T-helper 17 cell (primary cell): ENCODE measurements around the gene POLR1G. TPM values are rescaled to one million over a fixed set of nuclear protein-coding genes. Genes with fewer than 3 reads are reported as not detected.

ENCODE experiments used
- ATAC-seq: fragments of 150-1000 bp; cut with Tn5 transposase; 2 replicates; pipeline ENCODE4 v1.10.0; 2021; ENCODE audit warnings: mild to moderate bottlenecking, moderate library complexity
- DNase-seq, 3 donors: peaks; one replicate each; pipeline versions ENCODE4 v3.0.0 to v3.0.0-alpha.2; 2020 to 2021
- H3K9me3 ChIP-seq: one replicate; pipeline ENCODE4 v1.7.0; 2013; ENCODE audit warnings: low read length, mild to moderate bottlenecking; ENCODE audit not compliant: control insufficient read depth, poor library complexity, severe bottlenecking
- H3K27ac Mint-ChIP-seq: one replicate; pipeline ENCODE4 v1.8.0; 2022; ENCODE audit warnings: mild to moderate bottlenecking, moderate library complexity, mixed read lengths
- H3K27me3 Mint-ChIP-seq: one replicate; pipeline ENCODE4 v1.8.0; 2022; ENCODE audit warnings: mixed read lengths
- H3K36me3 Mint-ChIP-seq: one replicate; pipeline ENCODE4 v1.8.0; 2022; ENCODE audit warnings: low read depth, mixed read lengths
- H3K4me1 Mint-ChIP-seq: one replicate; pipeline ENCODE4 v1.8.0; 2022; ENCODE audit warnings: mild to moderate bottlenecking, mixed read lengths
- H3K4me3 Mint-ChIP-seq: one replicate; pipeline ENCODE4 v1.8.0; 2022; ENCODE audit warnings: mild to moderate bottlenecking, moderate library complexity, mixed read lengths
- total RNA-seq, 4 donors: library from RNA in 2 of 4; stranded (reverse) in 2 of 4; gene quantifications; one replicate each; pipeline ENCODE4 v1.2.3 and lab custom pipeline; 2022 to 2026

Gene POLR1G
- total RNA-seq, 2 donors from 2014 or later: 0.91 to 1.0 TPM

DNA sequence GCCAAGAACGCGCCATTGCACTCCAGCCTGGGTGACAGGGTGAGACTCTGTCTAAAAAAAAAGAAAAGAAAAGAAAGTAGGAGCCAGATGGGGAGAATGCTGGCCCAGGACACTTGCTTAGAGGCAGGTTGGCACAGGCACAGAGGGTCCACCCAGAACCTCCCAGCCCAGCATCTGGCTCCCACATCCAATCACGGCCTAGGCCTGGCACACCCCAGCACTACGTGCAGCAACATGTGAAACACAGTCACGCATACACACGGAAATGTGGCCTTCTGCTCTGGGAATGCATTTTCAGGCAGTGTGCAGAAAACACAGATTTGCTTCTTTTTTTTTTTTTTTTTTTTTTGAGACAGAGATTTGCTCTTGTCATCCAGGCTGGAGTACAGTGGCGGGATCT is 40.5 kb downstream of the POLR1G start:
- no peak for DNase-seq
- H3K4me3 Mint-ChIP-seq: no peak overlapping the region
- peak overlapping the region; percentile 100 for H3K27ac Mint-ChIP-seq

DNA sequence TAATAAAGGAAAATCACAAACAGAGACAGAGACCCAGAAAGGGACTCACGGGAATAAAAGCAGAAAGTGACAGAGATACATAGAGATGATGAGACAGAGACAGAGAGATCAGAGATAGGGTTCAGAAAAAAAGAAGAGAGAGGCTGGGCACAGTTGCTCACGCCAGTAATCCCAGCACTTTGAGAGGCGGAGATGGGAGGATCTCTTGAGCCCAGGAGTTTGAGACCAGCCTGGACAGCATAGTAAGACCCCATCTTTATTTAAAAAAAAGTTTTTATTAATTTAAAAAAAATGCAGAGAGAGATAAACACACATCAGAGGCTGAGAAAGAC is 41.9 kb downstream of the POLR1G start:
- no peaks in the 10 kb centered on the region for H3K9me3 ChIP-seq
- Mint-ChIP-seq H3K27me3 (no peaks in the 10 kb centered on the region), H3K36me3 (peaks cover 5% of the 10 kb centered on the region), H3K4me3 (peak overlapping the region; percentile 78), H3K27ac (peak overlapping the region; percentile 100), H3K4me1 (peaks cover 59% of the 10 kb centered on the region)
- ATAC-seq: no peak
- no peak for DNase-seq

More for the DNA sequence above, 40.5 kb downstream of the POLR1G start:
- no peak for ATAC-seq
- no peaks in the 10 kb centered on the region for H3K9me3 ChIP-seq
- Mint-ChIP-seq H3K27me3 (no peaks in the 10 kb centered on the region), H3K4me1 (peaks cover 63% of the 10 kb centered on the region), H3K36me3 (peaks cover 5% of the 10 kb centered on the region)

DNA sequence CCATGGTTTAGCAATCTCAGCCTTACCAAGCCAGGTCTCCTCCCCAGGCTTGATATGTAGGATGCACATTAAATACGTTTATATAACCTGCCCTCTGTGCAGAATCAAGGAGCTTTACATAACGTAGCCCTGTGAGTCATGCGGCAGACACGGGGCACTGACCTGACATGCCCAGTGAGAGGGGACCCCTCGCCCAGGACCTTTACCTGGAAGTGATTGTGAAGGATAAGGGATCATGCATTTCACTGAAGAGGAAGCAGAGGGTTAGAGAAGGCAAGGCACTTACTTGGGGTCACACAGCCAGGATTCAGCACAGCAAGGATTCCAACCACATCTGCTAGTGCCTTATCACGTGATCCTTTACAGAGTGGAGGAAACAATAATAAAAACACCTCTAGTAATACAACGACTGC is 42.4 kb downstream of the POLR1G start:
- H3K27me3 Mint-ChIP-seq: no peaks in the 10 kb centered on the region
- no peaks in the 10 kb centered on the region for H3K9me3 ChIP-seq
- ATAC-seq (no peak), DNase-seq (no peak)
- H3K27ac Mint-ChIP-seq: peak overlapping the region; percentile 100
- peaks cover 60% of the 10 kb centered on the region for H3K4me1 Mint-ChIP-seq
- peaks cover 5% of the 10 kb centered on the region for H3K36me3 Mint-ChIP-seq
- H3K4me3 Mint-ChIP-seq: peak overlapping the region; percentile 93

DNA sequence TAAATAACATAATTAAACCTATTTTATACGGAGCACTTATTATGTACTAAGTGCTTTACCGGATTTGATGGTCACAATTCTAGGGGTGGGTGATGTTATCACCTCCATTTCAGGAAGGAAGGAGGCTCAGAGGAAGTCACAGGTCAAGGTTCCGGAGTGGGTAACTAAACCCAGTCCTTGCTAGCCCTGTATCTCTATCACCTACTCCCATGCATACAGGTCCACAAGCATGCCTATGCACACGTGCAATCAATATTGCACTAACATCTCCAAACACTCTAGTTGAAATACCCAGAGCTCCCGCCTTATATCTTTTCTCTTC is 43.5 kb downstream of the POLR1G start:
- H3K27ac Mint-ChIP-seq: peak overlapping the region; percentile 100
- H3K9me3 ChIP-seq: no peaks in the 10 kb centered on the region
- peak overlapping the region; percentile 93 for H3K4me3 Mint-ChIP-seq
- no peaks in the 10 kb centered on the region for H3K27me3 Mint-ChIP-seq
- ATAC-seq: peak; percentile 43
- H3K4me1 Mint-ChIP-seq: peaks cover 55% of the 10 kb centered on the region
- DNase-seq: peak in 1 of 3 donors; percentile 23
- H3K36me3 Mint-ChIP-seq: peaks cover 5% of the 10 kb centered on the region

DNA sequence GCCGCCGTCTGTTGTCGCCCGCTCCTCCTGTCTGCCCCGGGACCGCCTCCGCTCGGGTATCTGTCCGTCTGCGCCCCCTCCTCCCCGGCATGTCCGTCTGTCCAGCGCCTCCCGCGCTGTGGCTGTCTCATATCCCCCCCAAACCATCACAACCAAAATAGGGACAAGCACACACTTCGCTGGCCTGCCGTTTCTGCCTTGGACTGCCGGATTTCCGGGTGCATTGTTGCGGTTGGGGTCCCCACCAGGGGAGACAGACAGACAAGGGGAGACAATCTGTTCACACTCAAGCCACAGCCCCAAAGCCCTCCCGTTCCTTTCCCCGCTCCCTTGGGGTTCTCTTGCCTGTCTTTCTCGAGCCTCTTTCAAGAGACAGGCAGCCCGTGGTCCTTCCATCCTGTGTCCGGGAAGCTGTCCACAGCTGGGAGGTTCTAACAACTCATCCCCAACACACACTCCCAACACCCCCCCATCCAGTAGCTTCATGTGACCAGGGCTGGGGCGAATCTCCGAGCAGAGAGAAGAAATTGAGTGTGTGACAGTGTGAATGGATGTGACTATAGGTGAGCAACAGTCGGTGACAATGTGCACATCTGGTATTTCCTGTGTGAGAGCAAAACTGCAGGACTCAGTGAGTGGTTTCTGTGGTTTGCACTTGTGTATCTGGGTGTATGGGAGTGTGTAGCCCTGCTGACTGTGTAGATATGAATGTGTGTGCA is 44.8 kb downstream of the POLR1G start:
- ATAC-seq (peak; percentile 51), DNase-seq (peak; percentile 45 to 60 (median 45))
- H3K9me3 ChIP-seq: no peaks in the 10 kb centered on the region
- peaks cover 5% of the 10 kb centered on the region for H3K36me3 Mint-ChIP-seq
- H3K4me3 Mint-ChIP-seq: peak overlapping the region; percentile 96
- peaks cover 56% of the 10 kb centered on the region for H3K4me1 Mint-ChIP-seq
- H3K27ac Mint-ChIP-seq: peak overlapping the region; percentile 100
- no peaks in the 10 kb centered on the region for H3K27me3 Mint-ChIP-seq

DNA sequence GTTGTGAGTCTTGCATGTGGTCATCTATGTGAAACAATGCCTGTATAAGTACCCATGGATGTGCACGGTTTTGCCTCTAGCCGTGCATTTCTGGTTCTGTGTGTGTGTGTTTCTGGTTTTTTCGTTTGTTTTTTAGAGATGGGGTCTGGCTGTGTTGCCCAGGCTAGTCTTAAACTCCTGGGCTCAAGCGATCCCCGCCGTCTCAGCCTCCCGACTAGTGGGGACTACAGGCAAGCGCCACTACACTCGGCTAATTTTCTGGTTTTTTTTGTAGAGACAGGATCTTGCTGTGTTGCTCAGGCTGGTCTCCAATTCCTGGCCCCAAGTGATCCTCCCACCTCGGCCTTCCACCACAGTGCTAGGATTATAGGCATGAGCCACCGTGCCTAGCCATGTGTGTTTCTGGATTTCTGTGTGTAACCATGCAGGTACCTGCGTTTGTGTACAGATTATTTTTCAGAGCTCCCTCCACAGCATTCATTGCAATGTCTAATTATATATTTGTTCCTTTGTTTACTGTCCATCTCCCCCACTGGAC is 45.5 kb downstream of the POLR1G start:
- Mint-ChIP-seq H3K27me3 (no peaks in the 10 kb centered on the region), H3K27ac (peak overlapping the region; percentile 100), H3K36me3 (peaks cover 5% of the 10 kb centered on the region), H3K4me1 (peaks cover 57% of the 10 kb centered on the region), H3K4me3 (peak overlapping the region; percentile 96)
- ATAC-seq (no peak), DNase-seq (no peak)
- H3K9me3 ChIP-seq: no peaks in the 10 kb centered on the region

DNA sequence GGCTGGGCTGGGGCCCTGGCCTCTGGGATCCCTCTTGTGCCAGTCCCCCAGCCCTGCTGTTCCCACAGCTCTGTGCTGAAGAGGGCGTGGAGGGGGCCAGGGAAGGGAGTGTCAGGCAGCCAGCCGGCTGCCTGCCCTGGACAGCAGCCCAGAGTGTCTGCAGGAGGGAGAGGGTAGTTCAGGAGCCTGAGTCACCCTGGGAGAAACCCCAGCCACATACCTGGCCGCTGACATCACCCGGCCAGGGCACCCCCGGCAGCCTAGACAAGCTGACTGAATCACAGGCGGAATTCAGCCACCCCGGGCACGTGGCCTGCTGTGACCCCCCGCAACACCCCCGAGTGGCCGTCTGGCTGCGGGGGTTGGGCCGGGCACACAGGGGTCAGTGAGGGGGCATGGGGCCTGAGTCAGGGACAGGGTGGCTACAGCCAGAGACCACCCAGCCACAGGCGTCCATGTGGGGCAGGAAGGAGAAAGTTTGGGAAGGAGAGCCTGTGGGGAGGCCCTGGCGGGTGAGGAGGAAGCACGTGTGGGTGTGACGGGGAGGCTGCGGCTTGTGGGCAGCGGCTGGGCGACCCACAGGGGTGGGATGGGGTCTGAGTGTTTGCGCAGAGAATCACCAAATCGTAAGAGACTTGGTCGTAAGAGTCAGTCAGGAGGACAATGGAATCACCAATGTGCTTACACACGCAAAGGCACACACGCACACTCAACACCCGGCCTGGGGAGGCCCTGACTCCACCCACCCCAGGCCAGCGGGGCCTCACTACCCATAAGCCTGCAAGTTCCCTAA is 49.5 kb downstream of the POLR1G start:
- Mint-ChIP-seq H3K4me1 (peaks cover 33% of the 10 kb centered on the region), H3K36me3 (no peaks in the 10 kb centered on the region), H3K27me3 (no peaks in the 10 kb centered on the region), H3K27ac (peak overlapping the region; percentile 95), H3K4me3 (peak overlapping the region; percentile 59)
- DNase-seq (peak in 2 of 3 donors; percentile 48 to 70), ATAC-seq (peak; percentile 68)
- H3K9me3 ChIP-seq: no peaks in the 10 kb centered on the region

DNA sequence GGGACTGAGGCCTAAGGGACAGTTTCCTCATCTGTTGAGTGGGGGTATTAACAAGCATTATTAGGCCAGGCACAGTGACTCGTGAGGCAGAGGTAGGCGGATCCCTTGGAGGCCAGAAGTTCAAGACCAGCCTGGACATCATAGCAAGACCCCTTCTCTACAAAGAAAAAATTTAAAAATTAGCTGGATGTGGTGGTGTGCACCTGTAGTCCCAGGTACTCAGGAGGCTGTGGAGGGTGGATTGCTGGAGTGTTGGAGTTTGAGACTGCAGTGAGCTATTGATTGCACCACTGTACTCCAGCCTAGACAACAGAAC is 50.0 kb downstream of the POLR1G start:
- DNase-seq (no peak), ATAC-seq (no peak)
- no peaks in the 10 kb centered on the region for H3K27me3 Mint-ChIP-seq
- peaks cover 28% of the 10 kb centered on the region for H3K4me1 Mint-ChIP-seq
- no peaks in the 10 kb centered on the region for H3K36me3 Mint-ChIP-seq
- no peaks in the 10 kb centered on the region for H3K9me3 ChIP-seq
- H3K27ac Mint-ChIP-seq: peak overlapping the region; percentile 95
- H3K4me3 Mint-ChIP-seq: peak overlapping the region; percentile 59

DNA sequence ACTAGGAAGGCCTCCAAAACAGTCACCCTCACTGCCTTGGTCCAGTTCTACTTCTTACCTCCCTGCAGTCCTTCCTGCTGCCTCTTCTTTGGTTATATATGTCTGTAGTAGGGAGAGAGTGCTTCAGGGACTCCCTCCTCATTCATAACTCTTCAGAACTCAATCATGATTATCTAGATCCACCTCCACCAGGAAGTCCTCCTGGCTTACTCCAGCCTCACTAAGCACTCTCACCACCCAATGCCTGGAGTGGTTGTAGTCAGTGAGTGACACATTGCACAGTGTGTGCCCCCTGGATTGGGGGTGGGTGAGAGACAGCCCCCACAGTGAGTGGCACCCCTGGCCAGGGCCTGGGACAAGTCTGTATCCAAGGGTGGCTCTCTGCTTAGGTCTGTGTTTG is 51.3 kb downstream of the POLR1G start:
- Mint-ChIP-seq H3K27ac (no peak overlapping the region), H3K4me1 (peaks cover 19% of the 10 kb centered on the region), H3K36me3 (no peaks in the 10 kb centered on the region), H3K27me3 (no peaks in the 10 kb centered on the region), H3K4me3 (no peak overlapping the region)
- no peaks in the 10 kb centered on the region for H3K9me3 ChIP-seq
- DNase-seq (no peak), ATAC-seq (no peak)

Other genes starting within 250 kb of the POLR1G start
- under 1 TPM; 0.57 to 0.97 TPM for gene NKPD1, start 245.7 kb upstream of the POLR1G start, total RNA-seq
- 10 to 100 TPM; 47.5 to 61.2 TPM for gene TRAPPC6A, start 228.4 kb upstream of the POLR1G start, total RNA-seq
- gene BLOC1S3, start 227.9 kb upstream of the POLR1G start, total RNA-seq: 10 to 100 TPM; 12.9 to 15.2 TPM
- 1 to 10 TPM in 1 of 2 donors, not detected in 1; 1.1 TPM for gene EXOC3L2, start 161.2 kb upstream of the POLR1G start, total RNA-seq
- 10 to 100 TPM; 28.9 to 36.4 TPM for gene MARK4, start 155.4 kb upstream of the POLR1G start, total RNA-seq
- not detected for gene CKM, start 83.8 kb upstream of the POLR1G start, total RNA-seq
- gene KLC3, start 65.9 kb upstream of the POLR1G start, total RNA-seq: not detected
- 10 to 100 TPM; 11.0 to 13.1 TPM for gene ERCC2, start 36.1 kb upstream of the POLR1G start, total RNA-seq
- gene PPP1R13L, start 1.6 kb upstream of the POLR1G start, total RNA-seq: 1 to 10 TPM; 3.4 to 4.5 TPM
- 10 to 100 TPM; 28.4 to 36.2 TPM for gene ERCC1, start 17.3 kb downstream of the POLR1G start, total RNA-seq
- 1,000 to 10,000 TPM in 1 of 2 donors, 100 to 1,000 TPM in 1; 967 to 2,209 TPM for gene FOSB, start 61.4 kb downstream of the POLR1G start, total RNA-seq
- 1 to 10 TPM; 2.3 to 6.2 TPM for gene RTN2, start 90.4 kb downstream of the POLR1G start, total RNA-seq
- 1 to 10 TPM; 3.8 to 8.5 TPM for gene PPM1N, start 91.8 kb downstream of the POLR1G start, total RNA-seq
- 100 to 1,000 TPM in 1 of 2 donors, 10 to 100 TPM in 1; 99.7 to 101 TPM for gene VASP, start 100.8 kb downstream of the POLR1G start, total RNA-seq
- gene OPA3, start 178.2 kb downstream of the POLR1G start, total RNA-seq: 1 to 10 TPM; 8.3 to 9.4 TPM
- gene GPR4, start 195.6 kb downstream of the POLR1G start, total RNA-seq: not detected
- 10 to 100 TPM; 58.1 to 61.2 TPM for gene EML2, start 232.8 kb downstream of the POLR1G start, total RNA-seq